HEK293 (cell line): ENCODE data around the gene PDZD8.

ENCODE experiments used
- CTCF ChIA-PET: fragments of 350-600 bp; formaldehyde crosslinking; extraction: SDS; loops from one replicate; lab custom pipeline; 2021; ENCODE audit warnings: antibody characterized with exemption; lab: Yijun Ruan, JAX
- POLR2A ChIA-PET: fragments of 300-600 bp; formaldehyde crosslinking; extraction: SDS; loops from one replicate; lab custom pipeline; 2020; ENCODE audit warnings: antibody characterized with exemption, inconsistent platforms; lab: Yijun Ruan, JAX
- H3K27ac ChIP-seq: fragments of 200-500 bp; sonication (Bioruptor generic); 2 replicates; pipeline ENCODE4 v1.5.1; 2014; ENCODE audit warnings: low read depth, low read length, control low read depth, inconsistent platforms; ENCODE audit errors: extremely low read depth
- H3K36me3 ChIP-seq, 2 experiments: fragments of 200-500 bp in 1 of 2; sonication (Bioruptor generic) in 1 of 2; 1 replicate in 1 of 2; 2 replicates in 1 of 2; pipeline ENCODE4 v1.5.1; 2014 to 2017; ENCODE audit warnings: inconsistent platforms in 2 of 2, low read length in 2 of 2; ENCODE audit not compliant: control insufficient read depth in 2 of 2, insufficient read depth in 1 of 2
- H3K4me1 ChIP-seq: fragments of 200-500 bp; sonication (Bioruptor generic); 2 replicates; pipeline ENCODE4 v1.5.1; 2014; ENCODE audit warnings: mild to moderate bottlenecking, low read length, inconsistent platforms; ENCODE audit not compliant: control insufficient read depth, insufficient read depth
- H3K4me3 ChIP-seq: 2 replicates; pipeline ENCODE4 v1.5.1; 2011; ENCODE audit warnings: low read depth, mild to moderate bottlenecking, control low read depth, low read length, moderate library complexity
- H3K9me3 ChIP-seq: fragments of 200-500 bp; sonication (Bioruptor generic); 2 replicates; pipeline ENCODE4 v1.5.1; 2014; ENCODE audit warnings: low read depth, low read length, inconsistent platforms; ENCODE audit not compliant: control insufficient read depth, insufficient read depth
- SALL2 ChIP-seq: fragments of 450-650 bp; formaldehyde crosslinking; IDR thresholded peaks from 2 replicates; pipeline ENCODE4 v1.5.0; 2017; ENCODE audit warnings: missing biosample characterization, mild to moderate bottlenecking, missing genetic modification characterization, borderline replicate concordance
- ZFP3 ChIP-seq: fragments of 450-650 bp; formaldehyde crosslinking; IDR thresholded peaks from 2 replicates; pipeline ENCODE4 v1.5.1; 2016; ENCODE audit warnings: low read depth, missing biosample characterization, missing genetic modification characterization
- ZFP37 ChIP-seq: fragments of 450-650 bp; formaldehyde crosslinking; IDR thresholded peaks from 2 replicates; pipeline ENCODE4 v1.5.1; 2016; ENCODE audit warnings: missing biosample characterization, missing genetic modification characterization
- ZNF157 ChIP-seq: fragments of 450-650 bp; formaldehyde crosslinking; IDR thresholded peaks from 2 replicates; pipeline ENCODE4 v1.5.1; 2016; ENCODE audit warnings: missing biosample characterization, missing genetic modification characterization
- ZNF16 ChIP-seq: fragments of 450-650 bp; formaldehyde crosslinking; IDR thresholded peaks from 2 replicates; pipeline ENCODE4 v1.5.1; 2016; ENCODE audit warnings: low read depth, missing biosample characterization, missing genetic modification characterization
- ZNF175 ChIP-seq: fragments of 450-650 bp; formaldehyde crosslinking; IDR thresholded peaks from 2 replicates; pipeline ENCODE4 v1.5.1; 2016; ENCODE audit warnings: missing biosample characterization, missing genetic modification characterization
- ZNF266 ChIP-seq: fragments of 450-650 bp; formaldehyde crosslinking; IDR thresholded peaks from 2 replicates; pipeline ENCODE4 v1.5.1; 2016; ENCODE audit warnings: missing biosample characterization, missing genetic modification characterization, low read depth
- ZNF350 ChIP-seq: fragments of 450-650 bp; formaldehyde crosslinking; IDR thresholded peaks from 2 replicates; pipeline ENCODE4 v1.5.0; 2017; ENCODE audit warnings: missing biosample characterization, mild to moderate bottlenecking, missing genetic modification characterization
- ZNF426 ChIP-seq: fragments of 450-650 bp; formaldehyde crosslinking; IDR thresholded peaks from 2 replicates; pipeline ENCODE4 v1.5.1; 2017; ENCODE audit warnings: missing biosample characterization, missing genetic modification characterization, mild to moderate bottlenecking, inconsistent platforms, moderate library complexity
- ZNF473 ChIP-seq: fragments of 450-650 bp; formaldehyde crosslinking; IDR thresholded peaks from 2 replicates; pipeline ENCODE4 v1.5.1; 2017; ENCODE audit warnings: missing biosample characterization, missing genetic modification characterization
- ZNF48 ChIP-seq: fragments of 450-650 bp; formaldehyde crosslinking; IDR thresholded peaks from 2 replicates; pipeline ENCODE4 v1.5.1; 2016; ENCODE audit warnings: missing biosample characterization, missing genetic modification characterization
- ZNF521 ChIP-seq: fragments of 450-650 bp; formaldehyde crosslinking; IDR thresholded peaks from 2 replicates; pipeline ENCODE4 v1.5.1; 2017; ENCODE audit warnings: missing biosample characterization, mild to moderate bottlenecking, missing genetic modification characterization
- ZNF544 ChIP-seq: fragments of 450-650 bp; formaldehyde crosslinking; IDR thresholded peaks from 2 replicates; pipeline ENCODE4 v1.5.0; 2017; ENCODE audit warnings: missing biosample characterization, missing genetic modification characterization
- ZNF558 ChIP-seq: fragments of 450-650 bp; formaldehyde crosslinking; IDR thresholded peaks from 2 replicates; pipeline ENCODE4 v1.5.1; 2016; ENCODE audit warnings: missing biosample characterization, missing genetic modification characterization
- ZNF623 ChIP-seq: fragments of 450-650 bp; formaldehyde crosslinking; IDR thresholded peaks from 2 replicates; pipeline ENCODE4 v1.5.1; 2016; ENCODE audit warnings: missing biosample characterization, missing genetic modification characterization
- ZNF660 ChIP-seq: fragments of 450-650 bp; IDR thresholded peaks from 2 replicates; pipeline ENCODE4 v1.5.1; 2018; ENCODE audit warnings: missing biosample characterization, mild to moderate bottlenecking, missing genetic modification characterization
- ZNF837 ChIP-seq: fragments of 450-650 bp; formaldehyde crosslinking; IDR thresholded peaks from 2 replicates; pipeline ENCODE4 v1.5.1; 2016; ENCODE audit warnings: missing biosample characterization, missing genetic modification characterization
- ZXDB ChIP-seq: fragments of 450-650 bp; formaldehyde crosslinking; IDR thresholded peaks from 2 replicates; pipeline ENCODE4 v1.5.1; 2016; ENCODE audit warnings: missing biosample characterization, missing genetic modification characterization
- TF ChIP-seq, protein P1 (sequence below): fragments of 450-650 bp; formaldehyde crosslinking; IDR thresholded peaks from 2 replicates; pipeline ENCODE4 v1.5.1; 2016; ENCODE audit warnings: missing biosample characterization, missing genetic modification characterization
- TF ChIP-seq, protein P2 (sequence below): fragments of 450-650 bp; formaldehyde crosslinking; IDR thresholded peaks from 2 replicates; pipeline ENCODE4 v1.5.1; 2016; ENCODE audit warnings: missing biosample characterization, missing genetic modification characterization
- TF ChIP-seq, protein P3 (sequence below): fragments of 450-650 bp; formaldehyde crosslinking; IDR thresholded peaks from 2 replicates; pipeline ENCODE4 v1.5.1; 2016; ENCODE audit warnings: missing biosample characterization, missing genetic modification characterization, borderline replicate concordance
- TF ChIP-seq, protein P4 (sequence below): fragments of 450-650 bp; formaldehyde crosslinking; IDR thresholded peaks from 2 replicates; pipeline ENCODE4 v1.5.1; 2016; ENCODE audit warnings: missing biosample characterization, missing genetic modification characterization
- TF ChIP-seq, protein P5 (sequence below): fragments of 450-650 bp; formaldehyde crosslinking; IDR thresholded peaks from 2 replicates; pipeline ENCODE4 v1.5.1; 2016; ENCODE audit warnings: missing biosample characterization, missing genetic modification characterization

The PDZD8 gene

DNA sequence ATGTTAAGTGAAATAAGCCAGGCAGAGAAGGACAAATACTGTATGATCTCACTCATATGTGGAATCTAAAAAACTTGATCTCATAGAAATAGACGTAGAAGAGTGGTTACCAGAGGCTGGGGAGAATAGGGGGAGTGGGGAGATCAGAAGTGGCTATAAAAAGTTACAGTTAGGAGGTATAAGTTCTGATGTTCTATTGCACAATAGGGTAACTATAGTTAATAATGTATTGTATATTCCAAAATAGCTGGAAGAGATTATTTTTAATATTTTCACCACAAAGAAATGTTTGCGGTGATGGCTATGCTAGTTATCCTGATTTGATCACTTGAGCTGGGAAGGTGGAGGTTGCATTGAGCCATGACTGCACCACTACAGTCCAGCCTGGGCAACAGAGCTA, 80.5 kb downstream of the PDZD8 start:
- no peaks in the 10 kb centered on the region for H3K9me3 ChIP-seq
- POLR2A ChIA-PET, result no interaction called here
- H3K36me3 ChIP-seq, result peaks cover 0 to 4% of the 10 kb centered on the region in 2 experiments; a peak in 1 of 3 replicates
- peaks cover 3% of the 10 kb centered on the region; the same call in 1 of the 2 replicates for H3K4me1 ChIP-seq
- H3K27ac ChIP-seq, result no peak overlapping the region
- H3K4me3 ChIP-seq, result no peak overlapping the region
- TF ChIP-seq, protein P1, sequence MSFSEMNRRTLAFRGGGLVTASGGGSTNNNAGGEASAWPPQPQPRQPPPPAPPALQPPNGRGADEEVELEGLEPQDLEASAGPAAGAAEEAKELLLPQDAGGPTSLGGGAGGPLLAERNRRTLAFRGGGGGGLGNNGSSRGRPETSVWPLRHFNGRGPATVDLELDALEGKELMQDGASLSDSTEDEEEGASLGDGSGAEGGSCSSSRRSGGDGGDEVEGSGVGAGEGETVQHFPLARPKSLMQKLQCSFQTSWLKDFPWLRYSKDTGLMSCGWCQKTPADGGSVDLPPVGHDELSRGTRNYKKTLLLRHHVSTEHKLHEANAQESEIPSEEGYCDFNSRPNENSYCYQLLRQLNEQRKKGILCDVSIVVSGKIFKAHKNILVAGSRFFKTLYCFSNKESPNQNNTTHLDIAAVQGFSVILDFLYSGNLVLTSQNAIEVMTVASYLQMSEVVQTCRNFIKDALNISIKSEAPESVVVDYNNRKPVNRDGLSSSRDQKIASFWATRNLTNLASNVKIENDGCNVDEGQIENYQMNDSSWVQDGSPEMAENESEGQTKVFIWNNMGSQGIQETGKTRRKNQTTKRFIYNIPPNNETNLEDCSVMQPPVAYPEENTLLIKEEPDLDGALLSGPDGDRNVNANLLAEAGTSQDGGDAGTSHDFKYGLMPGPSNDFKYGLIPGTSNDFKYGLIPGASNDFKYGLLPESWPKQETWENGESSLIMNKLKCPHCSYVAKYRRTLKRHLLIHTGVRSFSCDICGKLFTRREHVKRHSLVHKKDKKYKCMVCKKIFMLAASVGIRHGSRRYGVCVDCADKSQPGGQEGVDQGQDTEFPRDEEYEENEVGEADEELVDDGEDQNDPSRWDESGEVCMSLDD (tag by site-specific recombination), result no peak
- no peak for TF ChIP-seq ZFP37
- no peak for TF ChIP-seq ZNF544 (tag by site-specific recombination)
- TF ChIP-seq ZNF350, result no peak
- TF ChIP-seq, protein P2, sequence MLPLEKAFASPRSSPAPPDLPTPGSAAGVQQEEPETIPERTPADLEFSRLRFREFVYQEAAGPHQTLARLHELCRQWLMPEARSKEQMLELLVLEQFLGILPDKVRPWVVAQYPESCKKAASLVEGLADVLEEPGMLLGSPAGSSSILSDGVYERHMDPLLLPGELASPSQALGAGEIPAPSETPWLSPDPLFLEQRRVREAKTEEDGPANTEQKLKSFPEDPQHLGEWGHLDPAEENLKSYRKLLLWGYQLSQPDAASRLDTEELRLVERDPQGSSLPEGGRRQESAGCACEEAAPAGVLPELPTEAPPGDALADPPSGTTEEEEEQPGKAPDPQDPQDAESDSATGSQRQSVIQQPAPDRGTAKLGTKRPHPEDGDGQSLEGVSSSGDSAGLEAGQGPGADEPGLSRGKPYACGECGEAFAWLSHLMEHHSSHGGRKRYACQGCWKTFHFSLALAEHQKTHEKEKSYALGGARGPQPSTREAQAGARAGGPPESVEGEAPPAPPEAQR (tag by site-specific recombination), result no peak
- no peak for TF ChIP-seq ZNF521
- no peak for TF ChIP-seq ZNF16 (tag by site-specific recombination)
- TF ChIP-seq ZNF266 (tag by site-specific recombination), result no peak
- TF ChIP-seq, protein P3, sequence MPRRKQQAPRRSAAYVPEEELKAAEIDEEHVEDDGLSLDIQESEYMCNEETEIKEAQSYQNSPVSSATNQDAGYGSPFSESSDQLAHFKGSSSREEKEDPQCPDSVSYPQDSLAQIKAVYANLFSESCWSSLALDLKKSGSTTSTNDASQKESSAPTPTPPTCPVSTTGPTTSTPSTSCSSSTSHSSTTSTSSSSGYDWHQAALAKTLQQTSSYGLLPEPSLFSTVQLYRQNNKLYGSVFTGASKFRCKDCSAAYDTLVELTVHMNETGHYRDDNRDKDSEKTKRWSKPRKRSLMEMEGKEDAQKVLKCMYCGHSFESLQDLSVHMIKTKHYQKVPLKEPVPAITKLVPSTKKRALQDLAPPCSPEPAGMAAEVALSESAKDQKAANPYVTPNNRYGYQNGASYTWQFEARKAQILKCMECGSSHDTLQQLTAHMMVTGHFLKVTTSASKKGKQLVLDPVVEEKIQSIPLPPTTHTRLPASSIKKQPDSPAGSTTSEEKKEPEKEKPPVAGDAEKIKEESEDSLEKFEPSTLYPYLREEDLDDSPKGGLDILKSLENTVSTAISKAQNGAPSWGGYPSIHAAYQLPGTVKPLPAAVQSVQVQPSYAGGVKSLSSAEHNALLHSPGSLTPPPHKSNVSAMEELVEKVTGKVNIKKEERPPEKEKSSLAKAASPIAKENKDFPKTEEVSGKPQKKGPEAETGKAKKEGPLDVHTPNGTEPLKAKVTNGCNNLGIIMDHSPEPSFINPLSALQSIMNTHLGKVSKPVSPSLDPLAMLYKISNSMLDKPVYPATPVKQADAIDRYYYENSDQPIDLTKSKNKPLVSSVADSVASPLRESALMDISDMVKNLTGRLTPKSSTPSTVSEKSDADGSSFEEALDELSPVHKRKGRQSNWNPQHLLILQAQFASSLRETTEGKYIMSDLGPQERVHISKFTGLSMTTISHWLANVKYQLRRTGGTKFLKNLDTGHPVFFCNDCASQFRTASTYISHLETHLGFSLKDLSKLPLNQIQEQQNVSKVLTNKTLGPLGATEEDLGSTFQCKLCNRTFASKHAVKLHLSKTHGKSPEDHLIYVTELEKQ, result no peak
- TF ChIP-seq ZNF175 (tag by site-specific recombination), result no peak
- TF ChIP-seq ZFP3, result no peak
- TF ChIP-seq, all 188 proteins: peak for 0
- CTCF ChIA-PET, result interaction anchor here (0.7 kb wide), 1 partner anchor 26 kb away, joined by 4 read pairs; no protein-coding TSS in a partner anchor

DNA sequence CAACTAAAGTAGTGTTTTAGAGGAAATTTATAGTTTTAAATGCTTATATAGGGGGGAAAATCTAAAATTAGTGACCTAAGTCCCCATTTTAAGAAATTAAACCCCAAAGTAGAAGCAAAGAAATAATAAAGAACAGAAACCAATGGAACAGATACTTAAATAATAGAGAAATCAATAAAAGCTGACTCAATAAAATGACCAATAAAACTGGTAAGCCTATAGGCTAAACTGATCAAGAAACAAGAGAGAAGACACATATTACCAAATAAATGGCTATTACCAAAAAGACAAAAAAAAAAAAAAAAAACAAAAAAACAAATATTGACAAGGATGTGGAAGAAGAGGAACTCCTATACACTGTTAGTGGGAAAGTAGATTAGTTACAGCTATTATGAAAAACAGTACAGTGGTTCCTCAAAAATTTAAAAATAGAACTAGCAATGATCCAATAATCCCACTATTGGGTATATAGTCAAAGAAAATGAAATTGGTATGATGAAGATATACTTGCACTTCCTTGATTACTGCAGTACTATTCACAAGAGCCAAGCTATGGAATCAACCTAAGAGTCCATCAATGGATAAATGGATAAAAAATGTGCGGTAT, 81.1 kb downstream of the PDZD8 start:
- Histone ChIP-seq H3K36me3 (peaks cover 0 to 9% of the 10 kb centered on the region in 2 experiments; a peak in 1 of 3 replicates), H3K4me1 (peaks cover 3% of the 10 kb centered on the region; the same call in 1 of the 2 replicates), H3K4me3 (no peak overlapping the region), H3K27ac (no peak overlapping the region), H3K9me3 (no peaks in the 10 kb centered on the region)
- ChIA-PET POLR2A (no interaction called here), CTCF (interaction anchor here (0.6 to 0.7 kb wide), 3 partner anchors 27 to 125 kb away, joined by 3 to 4 read pairs (median 3); no protein-coding TSS in a partner anchor)
- TF ChIP-seq ZNF157, result no peak
- no peak for TF ChIP-seq ZNF623 (tag by site-specific recombination)
- TF ChIP-seq ZXDB (tag by site-specific recombination), result no peak
- TF ChIP-seq ZNF660 (tag by site-specific recombination), result no peak
- TF ChIP-seq ZNF426 (tag by site-specific recombination), result no peak
- no peak for TF ChIP-seq ZNF48 (tag by site-specific recombination)
- no peak for TF ChIP-seq SALL2
- TF ChIP-seq, protein P4, sequence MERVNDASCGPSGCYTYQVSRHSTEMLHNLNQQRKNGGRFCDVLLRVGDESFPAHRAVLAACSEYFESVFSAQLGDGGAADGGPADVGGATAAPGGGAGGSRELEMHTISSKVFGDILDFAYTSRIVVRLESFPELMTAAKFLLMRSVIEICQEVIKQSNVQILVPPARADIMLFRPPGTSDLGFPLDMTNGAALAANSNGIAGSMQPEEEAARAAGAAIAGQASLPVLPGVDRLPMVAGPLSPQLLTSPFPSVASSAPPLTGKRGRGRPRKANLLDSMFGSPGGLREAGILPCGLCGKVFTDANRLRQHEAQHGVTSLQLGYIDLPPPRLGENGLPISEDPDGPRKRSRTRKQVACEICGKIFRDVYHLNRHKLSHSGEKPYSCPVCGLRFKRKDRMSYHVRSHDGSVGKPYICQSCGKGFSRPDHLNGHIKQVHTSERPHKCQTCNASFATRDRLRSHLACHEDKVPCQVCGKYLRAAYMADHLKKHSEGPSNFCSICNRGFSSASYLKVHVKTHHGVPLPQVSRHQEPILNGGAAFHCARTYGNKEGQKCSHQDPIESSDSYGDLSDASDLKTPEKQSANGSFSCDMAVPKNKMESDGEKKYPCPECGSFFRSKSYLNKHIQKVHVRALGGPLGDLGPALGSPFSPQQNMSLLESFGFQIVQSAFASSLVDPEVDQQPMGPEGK, result no peak
- TF ChIP-seq ZNF837, result no peak
- TF ChIP-seq, protein P5, sequence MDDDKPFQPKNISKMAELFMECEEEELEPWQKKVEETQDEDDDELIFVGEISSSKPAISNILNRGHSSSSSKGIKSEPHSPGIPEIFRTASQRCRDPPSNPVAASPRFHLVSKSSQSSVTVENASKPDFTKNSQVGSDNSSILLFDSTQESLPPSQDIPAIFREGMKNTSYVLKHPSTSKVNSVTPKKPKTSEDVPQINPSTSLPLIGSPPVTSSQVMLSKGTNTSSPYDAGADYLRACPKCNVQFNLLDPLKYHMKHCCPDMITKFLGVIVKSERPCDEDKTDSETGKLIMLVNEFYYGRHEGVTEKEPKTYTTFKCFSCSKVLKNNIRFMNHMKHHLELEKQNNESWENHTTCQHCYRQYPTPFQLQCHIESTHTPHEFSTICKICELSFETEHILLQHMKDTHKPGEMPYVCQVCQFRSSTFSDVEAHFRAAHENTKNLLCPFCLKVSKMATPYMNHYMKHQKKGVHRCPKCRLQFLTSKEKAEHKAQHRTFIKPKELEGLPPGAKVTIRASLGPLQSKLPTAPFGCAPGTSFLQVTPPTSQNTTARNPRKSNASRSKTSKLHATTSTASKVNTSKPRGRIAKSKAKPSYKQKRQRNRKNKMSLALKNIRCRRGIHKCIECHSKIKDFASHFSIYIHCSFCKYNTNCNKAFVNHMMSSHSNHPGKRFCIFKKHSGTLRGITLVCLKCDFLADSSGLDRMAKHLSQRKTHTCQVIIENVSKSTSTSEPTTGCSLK, result no peak
- TF ChIP-seq ZNF558 (tag by site-specific recombination), result no peak
- TF ChIP-seq ZNF473 (tag by site-specific recombination), result no peak
